Kidney tubule cell (primary cell): Measurements from ENCODE around the gene MAPK8IP3.
"Not testable (repeated sequence)": the region's sequence is repeated elsewhere in the genome, so short reads cannot be mapped to it uniquely, and the experiment has no call there.

ENCODE experiments used
- DNase-seq: peaks from one replicate; pipeline ENCODE4 v3.0.0-alpha.2; 2018; ENCODE audit warnings: low spot score

Gene MAPK8IP3

DNA sequence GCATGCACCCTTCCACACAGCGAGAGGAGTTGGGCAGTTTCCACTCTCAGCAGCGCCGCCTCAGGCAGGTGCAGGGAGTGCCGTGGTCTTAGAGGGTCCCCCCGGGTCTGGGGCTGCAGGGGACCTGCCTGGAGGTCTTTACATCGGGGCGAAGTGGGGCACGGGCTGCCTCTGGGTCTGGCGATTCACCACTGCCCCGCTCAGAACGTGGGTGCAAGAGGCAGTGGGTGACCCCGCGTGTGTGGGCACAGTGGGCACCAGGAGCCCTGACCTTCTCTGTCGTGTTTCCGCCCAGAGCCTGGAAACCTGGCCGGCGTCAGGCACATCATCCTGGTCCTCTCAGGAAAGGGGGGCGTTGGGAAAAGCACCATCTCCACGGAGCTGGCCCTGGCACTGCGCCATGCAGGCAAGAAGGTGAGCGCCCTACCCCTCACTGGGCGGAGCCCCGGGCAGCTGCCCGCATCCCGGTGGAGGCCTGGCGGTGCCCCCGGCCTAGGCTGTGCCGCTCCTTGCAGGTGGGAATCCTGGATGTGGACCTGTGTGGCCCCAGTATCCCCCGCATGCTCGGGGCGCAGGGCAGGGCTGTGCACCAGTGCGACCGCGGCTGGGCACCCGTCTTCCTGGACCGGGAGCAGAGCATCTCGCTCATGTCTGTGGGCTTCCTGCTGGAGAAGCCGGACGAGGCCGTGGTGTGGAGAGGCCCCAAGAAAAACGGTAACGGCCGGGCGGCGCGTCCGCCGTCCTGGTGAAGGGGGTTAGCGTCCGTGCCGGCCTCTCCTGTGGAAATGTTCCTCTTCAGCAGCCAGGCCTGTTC lies 80.5 kb downstream of the MAPK8IP3 start:
- DNase-seq: no peak

DNA sequence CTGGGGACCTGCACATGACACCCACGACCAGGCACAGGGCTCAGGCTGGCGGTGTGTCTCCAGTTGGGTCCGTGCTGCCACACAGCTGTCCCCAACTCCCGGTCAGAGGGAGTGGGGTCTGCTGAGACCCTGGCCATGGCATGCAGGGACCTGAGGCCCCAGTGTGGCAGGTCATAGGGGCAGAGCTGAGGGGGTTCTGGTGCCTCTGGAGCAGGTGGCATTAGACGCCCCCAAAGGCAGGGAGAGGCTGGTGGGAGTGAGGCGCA lies 81.0 kb downstream of the MAPK8IP3 start:
- no peak for DNase-seq

DNA sequence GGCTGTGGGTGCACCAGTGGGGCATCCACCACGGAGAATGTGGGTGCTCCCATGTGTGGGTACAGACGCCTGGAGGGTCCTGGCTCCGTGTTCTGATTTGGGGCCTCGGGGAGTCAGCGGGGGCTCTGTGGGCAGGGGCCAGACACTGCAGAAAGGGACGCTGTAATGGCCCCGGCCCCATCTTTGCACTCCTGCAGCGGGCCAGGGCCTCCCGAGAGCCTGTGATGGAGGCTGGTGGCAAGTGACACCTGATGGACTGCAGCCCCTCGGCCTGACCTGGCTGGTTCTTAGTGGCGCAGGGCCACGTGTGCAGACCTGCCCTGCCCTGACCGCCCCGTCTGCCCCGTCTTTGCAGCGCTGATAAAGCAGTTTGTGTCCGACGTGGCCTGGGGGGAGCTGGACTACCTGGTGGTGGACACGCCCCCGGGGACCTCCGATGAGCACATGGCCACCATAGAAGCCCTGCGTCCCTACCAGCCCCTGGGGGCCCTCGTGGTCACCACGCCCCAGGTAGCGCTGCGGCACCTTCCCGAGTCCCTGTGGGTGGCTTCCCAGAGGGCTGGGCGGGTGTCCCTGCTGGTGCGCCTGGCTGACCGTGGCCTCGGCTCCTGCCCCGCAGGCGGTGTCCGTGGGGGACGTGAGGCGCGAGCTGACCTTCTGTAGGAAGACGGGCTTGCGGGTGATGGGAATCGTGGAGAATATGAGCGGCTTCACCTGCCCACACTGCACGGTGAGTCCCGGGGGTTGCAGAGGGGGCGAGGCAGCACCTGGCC lies 81.5 kb downstream of the MAPK8IP3 start:
- no peak for DNase-seq

DNA sequence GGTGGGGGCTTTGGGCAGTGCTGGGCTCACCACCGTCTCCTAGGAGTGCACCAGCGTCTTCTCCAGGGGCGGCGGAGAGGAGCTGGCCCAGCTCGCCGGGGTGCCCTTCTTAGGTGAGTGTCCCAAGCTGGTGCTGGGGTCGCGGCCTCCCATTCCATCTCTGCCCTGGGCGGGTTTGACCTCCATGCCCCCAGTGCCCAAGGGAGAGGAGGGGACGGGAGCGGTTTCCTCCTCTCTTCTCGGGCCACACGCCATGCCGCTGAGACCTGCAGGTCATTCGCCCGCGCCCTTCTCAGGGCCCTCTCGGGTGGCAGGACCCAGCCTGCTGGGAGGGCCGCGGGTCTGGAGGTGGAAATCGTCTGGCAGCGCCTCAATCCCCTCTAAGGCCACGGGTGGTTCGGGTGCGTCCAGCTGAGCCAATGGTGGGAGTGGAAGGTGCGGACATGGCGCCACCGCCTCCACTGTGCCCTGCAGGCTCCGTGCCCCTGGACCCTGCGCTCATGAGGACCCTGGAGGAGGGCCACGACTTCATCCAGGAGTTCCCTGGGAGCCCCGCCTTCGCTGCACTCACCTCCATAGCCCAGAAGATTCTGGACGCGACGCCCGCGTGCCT lies 82.2 kb downstream of the MAPK8IP3 start:
- no peak for DNase-seq

DNA sequence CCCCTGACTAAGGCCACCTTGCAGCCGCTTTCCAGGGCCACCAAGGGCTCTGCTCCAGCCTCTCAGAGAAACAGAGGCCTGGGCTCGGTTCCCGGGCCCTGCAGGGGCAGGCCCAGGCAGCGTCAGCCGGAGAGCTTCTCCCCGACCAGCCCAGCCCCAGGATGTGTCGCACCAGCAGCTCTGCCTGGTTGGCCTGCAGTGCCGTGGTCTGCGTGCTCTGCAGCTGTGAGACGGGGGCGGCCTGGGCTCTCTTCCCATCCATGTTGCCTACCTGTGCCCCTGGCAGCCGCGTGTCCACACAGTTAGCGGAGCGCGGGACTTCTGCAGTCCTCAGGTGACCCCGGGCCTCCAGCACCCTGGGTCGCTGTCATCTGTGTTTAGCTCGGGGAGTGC lies 82.7 kb downstream of the MAPK8IP3 start:
- DNase-seq: no peak

DNA sequence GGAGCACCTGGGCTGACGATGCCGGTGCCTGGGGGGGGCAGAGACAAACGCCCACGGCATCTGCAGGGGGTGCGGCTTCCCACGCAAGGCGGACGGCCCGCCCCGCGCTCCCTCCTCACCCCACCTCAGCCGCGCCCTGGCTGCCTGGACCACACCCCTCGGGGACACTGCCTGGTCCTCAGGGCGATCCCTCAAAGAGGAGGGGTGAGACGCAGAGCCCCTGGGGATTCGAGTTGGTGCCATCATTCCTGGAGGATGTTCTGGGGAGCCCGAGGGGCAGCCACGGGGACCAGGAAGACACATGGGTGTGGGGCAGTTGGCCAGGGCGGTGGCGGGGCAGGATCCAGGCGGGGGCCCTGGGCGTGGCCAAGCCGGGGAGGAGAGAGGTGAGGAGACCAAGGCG lies 83.6 kb downstream of the MAPK8IP3 start:
- DNase-seq: no peak

DNA sequence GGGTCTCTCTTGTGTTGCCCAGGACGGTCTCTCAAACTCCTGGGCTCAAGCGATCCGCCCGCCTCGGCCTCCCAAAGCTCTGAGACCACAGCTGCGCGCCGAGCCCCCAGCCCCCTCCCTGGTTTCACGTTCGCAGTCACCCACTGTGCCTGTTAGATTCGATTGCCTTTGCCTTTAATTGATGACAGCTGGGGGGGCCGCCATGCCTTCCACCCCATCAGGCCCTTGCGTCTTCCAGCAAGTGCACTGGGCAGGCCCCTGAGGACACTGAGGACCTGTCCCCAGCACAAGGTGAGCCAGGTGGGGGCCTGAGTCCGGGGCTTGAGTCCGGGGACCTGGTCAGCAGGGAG lies 84.2 kb downstream of the MAPK8IP3 start:
- no peak for DNase-seq

DNA sequence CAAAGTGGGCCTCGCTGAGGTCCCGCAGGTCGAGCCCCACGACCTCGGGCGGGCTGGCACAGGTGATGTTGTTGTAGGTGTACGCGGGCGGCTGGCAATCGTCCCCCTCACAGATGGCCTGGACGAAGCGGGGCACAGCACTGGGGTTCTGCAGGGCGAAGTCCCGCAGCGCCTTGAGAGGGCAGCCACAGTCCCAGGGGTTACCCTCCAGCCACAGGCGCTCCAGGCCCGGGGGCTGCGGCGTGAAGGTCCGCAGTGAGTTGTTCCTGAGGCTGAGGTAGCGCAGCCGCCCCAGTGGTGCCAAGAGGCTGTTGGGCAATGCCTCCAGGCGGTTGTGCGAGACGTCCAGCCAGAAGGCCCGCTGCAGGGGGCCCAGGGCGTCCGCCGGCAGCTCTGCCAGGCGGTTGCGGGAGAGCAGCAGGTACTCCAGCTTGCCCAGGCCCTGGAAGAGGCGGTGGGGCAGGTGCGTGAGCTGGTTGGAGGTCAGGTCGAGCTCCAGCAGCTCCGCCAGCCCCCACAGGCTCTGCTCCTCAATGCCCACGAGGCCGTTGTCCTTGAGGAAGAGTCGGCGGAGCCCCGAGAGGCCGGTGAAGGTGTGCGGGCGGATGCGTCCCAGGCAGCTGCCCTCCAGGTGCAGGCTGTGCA lies 84.7 kb downstream of the MAPK8IP3 start:
- DNase-seq: no peak

DNA sequence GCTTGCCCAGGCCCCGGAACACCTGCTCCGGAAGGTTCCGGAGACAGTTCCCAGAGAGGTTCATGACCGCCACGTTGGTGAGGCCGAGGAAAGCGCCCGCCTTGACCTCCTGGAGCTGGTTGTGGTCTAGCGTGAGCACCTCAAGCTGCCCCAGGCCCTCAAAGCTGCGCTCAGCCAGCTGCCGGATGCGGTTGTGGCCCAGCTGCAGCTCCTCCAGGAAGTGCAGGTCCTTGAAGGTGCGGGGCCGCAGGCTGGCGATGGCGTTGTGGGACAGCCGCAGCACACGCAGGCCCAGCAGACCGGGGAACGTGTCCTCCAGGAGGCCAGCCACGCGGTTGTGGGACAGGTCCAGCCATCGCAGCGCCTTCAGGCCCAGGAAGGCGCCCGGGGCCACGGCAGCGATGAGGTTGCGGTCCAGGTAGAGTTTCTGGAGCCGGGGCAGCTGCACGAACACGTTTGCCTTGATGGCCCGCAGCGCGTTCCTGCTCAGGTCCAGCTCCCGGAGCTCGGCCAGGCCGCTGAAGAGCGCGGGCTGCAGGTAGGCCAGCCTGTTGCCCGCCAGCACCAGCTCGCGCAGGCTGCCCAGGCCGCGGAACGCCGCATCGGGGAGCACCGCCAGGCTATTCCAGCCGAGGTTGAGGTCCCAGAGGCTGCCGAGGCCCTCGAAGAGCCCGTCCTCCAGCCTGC lies 85.4 kb downstream of the MAPK8IP3 start:
- no peak for DNase-seq

DNA sequence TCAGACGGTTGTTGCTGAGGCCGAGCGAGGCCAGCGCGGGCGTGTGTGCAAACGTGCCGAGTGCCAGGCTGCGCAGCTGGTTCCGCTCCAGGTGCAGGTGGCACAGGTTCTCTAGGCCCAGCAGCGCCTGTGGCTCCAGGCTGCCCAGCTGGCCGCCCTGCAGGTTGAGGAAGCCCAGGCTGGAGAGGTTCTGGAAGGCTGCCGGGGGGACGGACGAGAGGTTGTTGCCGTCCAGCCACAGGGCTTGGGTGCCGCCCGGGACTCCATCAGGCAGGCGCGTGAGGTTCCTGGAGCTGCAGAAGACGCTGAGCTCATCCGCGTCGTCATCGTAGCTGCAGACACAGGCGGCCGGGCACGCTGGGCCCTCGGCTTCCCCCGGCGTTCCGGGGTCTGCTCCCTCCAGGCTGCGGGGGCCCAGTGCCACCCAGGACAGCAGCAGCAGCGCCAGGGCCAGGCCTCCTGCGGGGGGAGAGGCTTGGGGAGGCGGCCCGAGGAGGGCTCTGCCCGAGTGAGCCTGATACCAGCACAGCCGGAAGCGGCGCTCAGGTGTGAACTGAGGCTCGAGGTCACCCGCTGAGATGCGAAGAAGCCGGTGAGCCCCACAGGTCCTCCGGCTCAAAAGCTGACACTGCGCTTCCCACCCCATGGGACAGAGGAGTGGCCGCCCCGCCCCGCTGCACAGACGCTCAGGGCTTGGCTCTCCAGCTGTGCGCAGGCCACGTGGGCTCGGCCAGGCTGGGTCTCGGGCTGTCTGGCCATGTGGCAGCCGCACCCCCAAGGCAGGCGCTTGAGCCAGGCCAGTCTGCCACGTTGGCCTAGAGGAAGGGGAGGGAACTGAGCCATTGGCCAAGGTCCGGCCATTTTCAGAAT lies 86.2 kb downstream of the MAPK8IP3 start:
- no peak for DNase-seq

DNA sequence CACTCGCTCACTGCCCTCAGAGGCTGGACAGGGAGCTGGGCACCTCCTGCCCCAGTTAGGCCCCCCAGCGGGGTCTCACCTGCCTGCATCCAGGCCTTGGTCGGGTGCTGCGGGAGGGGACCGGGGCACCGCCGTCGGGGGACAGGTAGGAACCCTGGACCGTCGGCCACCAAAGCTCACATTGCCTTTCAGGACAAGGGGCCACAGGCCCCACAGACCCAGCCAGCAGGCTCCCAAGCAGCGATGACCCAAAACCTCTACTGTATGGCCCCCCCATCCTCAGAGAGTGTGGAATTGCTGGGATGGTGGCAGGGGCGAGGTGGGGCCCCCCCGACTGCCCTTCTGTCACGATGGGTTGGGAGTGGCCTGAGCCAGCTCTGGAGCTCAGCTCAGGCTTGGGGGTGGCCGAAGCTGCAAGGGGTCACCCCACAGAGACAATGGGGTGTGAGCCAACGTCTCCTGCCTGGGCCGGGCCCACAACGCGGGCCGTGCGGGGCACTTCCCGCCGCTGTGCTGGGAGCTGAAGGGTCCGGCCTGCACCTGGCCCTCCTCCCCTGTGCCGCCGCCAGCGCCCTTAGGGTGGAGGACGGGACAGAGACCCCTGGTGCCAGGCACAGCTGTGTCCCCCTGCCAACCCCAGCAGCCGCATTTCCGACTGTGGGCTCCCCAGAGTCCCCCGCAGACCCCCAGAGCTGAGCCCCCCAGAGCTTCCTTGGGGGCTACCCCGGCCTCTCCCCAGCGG lies 87.0 kb downstream of the MAPK8IP3 start:
- DNase-seq: no peak

DNA sequence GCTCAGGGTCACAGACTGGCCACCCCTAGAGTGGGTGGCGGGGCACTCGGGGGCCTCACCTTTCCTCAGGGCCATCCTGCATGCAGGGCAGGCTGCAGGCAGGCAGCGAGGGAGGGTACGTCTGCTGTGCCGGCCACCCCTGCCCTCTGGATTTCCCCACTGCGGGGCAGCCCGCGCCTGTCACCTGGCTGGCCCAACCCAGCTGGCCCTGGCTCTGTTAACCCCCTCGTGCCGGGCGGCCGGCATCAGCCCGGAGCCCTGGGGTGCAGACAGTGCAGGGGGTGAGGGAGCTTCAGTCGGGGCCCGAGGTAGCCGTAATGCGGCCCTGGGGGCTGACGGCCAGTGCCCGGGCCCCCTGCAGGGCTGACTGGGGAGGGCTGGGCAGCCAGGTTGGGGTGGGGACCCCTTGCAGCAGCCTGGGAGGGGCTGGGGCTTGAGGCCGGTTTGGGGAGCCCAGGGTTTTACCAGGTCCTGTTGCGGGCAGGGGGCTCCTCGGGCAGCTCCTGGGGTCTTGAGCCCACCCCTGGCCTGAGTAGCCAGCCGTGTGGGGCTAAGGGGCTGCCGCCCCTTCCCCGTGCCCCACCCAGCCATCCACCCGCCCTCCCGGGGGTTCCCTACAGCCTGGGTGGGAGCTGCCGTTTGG lies 87.7 kb downstream of the MAPK8IP3 start, which contains the start of gene IGFALS:
Gene IGFALS, minus strand, starts transcription at position 128 of the 643 bp plus-strand sequence. Its CDS starts 53 bp downstream, at position 75.
- no peak for DNase-seq

DNA sequence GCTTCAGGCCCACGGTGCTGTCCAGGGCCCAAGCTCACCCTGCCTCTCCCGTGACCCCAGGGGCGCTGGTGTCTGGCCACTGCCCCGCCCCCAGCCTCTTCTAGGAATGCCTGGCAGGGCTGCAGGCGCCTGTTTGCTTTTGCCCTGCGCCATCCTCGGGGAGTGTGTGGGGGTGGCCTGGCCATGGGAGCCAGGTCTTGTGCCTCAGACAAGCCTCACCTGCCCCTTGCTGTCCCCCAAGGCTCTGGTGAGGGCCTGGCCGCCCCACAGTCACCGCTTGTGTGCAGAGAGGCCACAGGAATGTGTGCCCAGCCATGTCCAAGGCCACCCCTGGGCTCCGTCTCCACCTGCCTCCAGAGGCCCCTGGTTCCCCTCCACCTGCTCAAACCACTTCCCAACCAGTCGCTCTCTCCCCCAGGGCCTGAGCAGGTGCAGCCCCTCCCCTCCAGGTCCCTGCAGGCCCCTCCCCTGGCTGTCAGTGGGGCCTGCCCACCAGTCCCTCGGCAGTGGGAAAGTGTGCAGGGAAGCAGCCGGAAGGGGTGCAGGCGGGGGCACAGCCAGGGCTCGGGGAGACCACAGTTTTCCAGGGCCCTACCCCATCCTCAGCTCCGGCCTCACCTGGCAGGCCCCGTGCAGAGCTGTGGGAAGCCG lies 88.4 kb downstream of the MAPK8IP3 start:
- DNase-seq: no peak

DNA sequence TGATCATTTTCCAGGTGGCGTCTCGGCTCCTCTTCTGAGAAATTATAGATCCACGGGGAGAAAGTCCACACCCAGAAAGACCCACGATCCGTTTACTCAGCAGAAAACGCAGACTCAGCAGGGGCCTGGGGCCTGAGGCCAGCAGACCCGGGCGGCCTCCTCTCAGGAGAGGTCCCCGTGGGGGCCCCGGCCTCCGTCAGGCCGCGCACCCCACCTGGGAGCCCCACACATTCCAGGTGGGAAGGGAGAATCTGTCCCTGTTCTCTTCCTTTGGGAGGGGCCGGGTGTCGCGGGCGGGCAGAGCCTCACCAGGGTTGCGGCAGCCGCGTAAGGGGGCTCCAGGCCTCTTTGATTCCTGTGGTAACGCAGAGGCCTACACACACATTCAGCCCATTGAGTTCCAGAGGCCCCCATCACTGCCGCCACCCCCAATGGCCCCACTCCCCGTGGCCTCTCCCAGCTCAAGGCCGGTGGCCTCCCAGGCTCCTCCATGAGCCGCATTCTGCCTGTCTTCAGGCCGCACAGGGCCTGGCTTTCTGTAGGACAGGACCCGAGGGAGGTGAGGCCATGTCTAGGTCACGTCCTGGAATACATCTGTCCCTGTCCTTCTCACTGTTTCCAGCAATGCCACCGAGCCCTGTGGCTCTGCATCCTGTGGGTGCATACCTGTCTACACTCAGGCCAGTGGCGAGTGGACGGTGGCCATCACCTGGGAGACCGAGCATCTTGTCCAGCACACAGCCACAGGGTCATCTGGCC lies 89.1 kb downstream of the MAPK8IP3 start:
- no peak for DNase-seq

DNA sequence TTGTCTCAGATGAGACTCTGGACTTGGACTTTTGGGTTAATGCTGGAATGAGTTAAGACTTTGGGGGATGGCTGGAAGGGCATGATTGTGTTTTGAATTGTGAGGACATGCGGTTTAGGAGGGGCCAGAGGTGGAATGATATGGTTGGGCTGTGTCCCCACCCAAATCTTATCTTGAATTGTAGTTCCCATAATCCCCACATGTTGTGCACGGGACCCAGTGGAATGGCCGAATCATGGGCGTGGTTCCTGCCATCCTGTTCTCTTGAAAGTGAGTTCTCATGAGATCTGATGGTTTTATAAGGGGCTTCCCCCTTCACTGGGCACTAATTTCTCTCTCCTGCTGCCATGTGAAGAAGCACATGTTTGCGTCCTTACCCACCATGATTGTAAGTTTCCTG lies 93.3 kb downstream of the MAPK8IP3 start:
- not testable (repeated sequence) for DNase-seq

DNA sequence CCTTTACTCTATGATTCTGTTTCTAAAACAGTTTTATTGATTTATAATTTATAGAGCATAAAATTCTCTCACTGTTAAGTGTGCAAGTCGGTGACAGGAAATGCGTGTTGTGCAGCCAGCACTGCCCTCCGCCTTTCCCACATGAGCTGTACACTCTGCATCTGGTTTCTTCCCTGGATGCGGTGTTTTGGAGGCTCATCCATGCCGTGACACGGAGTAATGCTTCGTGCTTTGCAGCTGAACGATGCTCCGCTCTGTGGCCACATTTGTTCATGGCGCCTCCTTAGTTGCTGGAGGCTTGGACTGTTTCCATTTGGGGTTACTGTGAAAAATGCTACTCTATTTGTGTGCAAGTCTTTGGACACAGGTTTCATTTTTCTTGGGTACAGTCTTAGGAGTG lies 94.7 kb downstream of the MAPK8IP3 start:
- DNase-seq: no peak

DNA sequence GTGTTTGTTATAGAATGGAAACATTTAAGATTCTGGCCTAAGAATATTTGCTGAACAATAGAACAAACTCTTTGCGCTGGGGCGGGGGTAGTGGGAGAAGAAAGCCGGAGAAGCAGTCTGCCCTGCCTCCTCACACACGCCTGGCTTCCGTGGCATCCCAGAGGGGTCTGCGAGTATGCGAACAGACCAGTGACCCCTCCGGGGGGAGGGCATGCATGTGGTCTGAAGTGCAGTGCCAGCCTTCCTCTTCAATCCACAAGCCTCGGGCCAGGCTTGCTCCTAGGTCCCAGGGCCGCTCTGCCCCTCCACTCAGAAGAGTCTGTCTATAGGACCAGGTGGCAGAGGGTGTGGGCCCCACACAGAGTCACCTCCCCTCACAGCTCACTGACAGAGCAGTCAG lies 101.6 kb downstream of the MAPK8IP3 start:
- DNase-seq: no peak

DNA sequence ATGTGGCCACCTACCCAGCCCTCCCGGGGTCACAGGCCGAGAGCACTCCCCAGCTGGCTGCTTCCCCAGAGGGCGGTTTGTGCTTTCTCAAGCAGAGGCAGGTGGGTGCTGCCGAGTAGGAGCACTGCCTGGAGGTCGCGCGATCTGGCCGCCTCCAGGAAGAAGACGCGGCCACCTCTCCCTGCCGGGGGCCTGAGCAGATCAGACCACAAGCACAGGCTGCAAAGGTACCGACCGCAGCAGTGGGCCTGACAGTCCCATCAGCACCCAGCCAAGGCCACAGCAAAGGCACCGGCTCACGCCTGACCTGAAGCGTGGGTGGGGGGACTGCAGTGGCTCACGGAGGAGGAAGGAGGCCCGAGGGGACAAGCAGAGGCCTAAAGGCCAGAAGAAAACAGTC lies 102.7 kb downstream of the MAPK8IP3 start:
- DNase-seq: no peak
